ENCODE measurements around the gene TRIP12. TPM values are rescaled to one million over a fixed set of nuclear protein-coding genes. Genes with fewer than 3 reads are reported as not detected.

The TRIP12 gene
- total RNA-seq, 1 experiment from 2014 or later: 368 TPM

GRCh38 chr2:229937537-229937936, 15.7 kb upstream of the TRIP12 start:
- no peaks in the 10 kb centered on the region for H3K9me3 ChIP-seq (ENCODE audit: control insufficient read depth, insufficient read depth, low read depth, low read length)
- no peaks in the 10 kb centered on the region for H3K36me3 ChIP-seq (ENCODE audit: control insufficient read depth, insufficient read depth, low read length)
- H3K27ac ChIP-seq (ENCODE audit: low read length): no peak overlapping the region
- DNase-seq (ENCODE audit: low read depth, low spot score) (no peak), ATAC-seq (peak; percentile 34; the same call in 1 of the 2 replicates)
- POLR2A ChIA-PET: no interaction called here
- in situ Hi-C loops (cut with HindIII; ENCODE audit: low pct_unique_long_range_greater_than_20kb, low sequenced_read_pairs) (no loop called here), intact Hi-C loops (cut with micrococcal nuclease; ENCODE audit: unreplicated experiment) (no loop called here)
- H3K4me1 ChIP-seq (ENCODE audit: control insufficient read depth, insufficient read depth, low read length): no peaks in the 10 kb centered on the region; the same call in 1 of the 2 replicates
- BruUV-seq (replicated peaks): no TSS peak
- TF ChIP-seq TCF7L2 (IDR thresholded peaks at IDR 0.05; ENCODE audit: low read depth, low read length) (no peak), REST (IDR thresholded peaks at IDR 0.05; ENCODE audit: insufficient read depth in 1 of 2, low read depth in 2 of 2, low read length in 1 of 2) (no peak), POLR2AphosphoS5 (IDR thresholded peaks at IDR 0.05; ENCODE audit: low read depth, low read length) (no peak), CTCF (IDR thresholded peaks at IDR 0.05) (no peak), SIN3A (IDR thresholded peaks at IDR 0.05; ENCODE audit: borderline replicate concordance, insufficient read depth, low read depth, low read length) (no peak)
- CTCF ChIA-PET: no interaction called here
- H3K4me3 ChIP-seq (ENCODE audit: low read depth in 2 of 2, low read length in 2 of 2): no peak overlapping the region
- H3K27me3 ChIP-seq (ENCODE audit: control insufficient read depth, insufficient read depth, low read length): no peaks in the 10 kb centered on the region

GRCh38 chr2:229931241-229931640, 9.4 kb upstream of the TRIP12 start:
- Histone ChIP-seq H3K9me3 (ENCODE audit: control insufficient read depth, insufficient read depth, low read depth, low read length) (no peaks in the 10 kb centered on the region), H3K27me3 (ENCODE audit: control insufficient read depth, insufficient read depth, low read length) (no peaks in the 10 kb centered on the region), H3K4me3 (ENCODE audit: low read depth in 2 of 2, low read length in 2 of 2) (no peak overlapping the region), H3K27ac (ENCODE audit: low read length) (no peak overlapping the region), H3K4me1 (ENCODE audit: control insufficient read depth, insufficient read depth, low read length) (peaks cover 19% of the 10 kb centered on the region), H3K36me3 (ENCODE audit: control insufficient read depth, insufficient read depth, low read length) (no peaks in the 10 kb centered on the region)
- ChIA-PET POLR2A (no interaction called here), CTCF (no interaction called here)
- TF ChIP-seq REST (IDR thresholded peaks at IDR 0.05; ENCODE audit: insufficient read depth in 1 of 2, low read depth in 2 of 2, low read length in 1 of 2) (no peak), SIN3A (IDR thresholded peaks at IDR 0.05; ENCODE audit: borderline replicate concordance, insufficient read depth, low read depth, low read length) (no peak), POLR2AphosphoS5 (IDR thresholded peaks at IDR 0.05; ENCODE audit: low read depth, low read length) (no peak), TCF7L2 (IDR thresholded peaks at IDR 0.05; ENCODE audit: low read depth, low read length) (no peak), CTCF (IDR thresholded peaks at IDR 0.05) (no peak)
- in situ Hi-C loops (cut with HindIII; ENCODE audit: low pct_unique_long_range_greater_than_20kb, low sequenced_read_pairs): no loop called here
- intact Hi-C loops (cut with micrococcal nuclease; ENCODE audit: unreplicated experiment): no loop called here
- ATAC-seq: no peak
- DNase-seq (ENCODE audit: low read depth, low spot score): no peak
- BruUV-seq (replicated peaks): no TSS peak
